Naive thymus-derived CD4-positive, alpha-beta T cell (primary cell): ENCODE measurements around the gene AKR1A1. TPM values are rescaled to one million over a fixed set of nuclear protein-coding genes. Genes with fewer than 3 reads are reported as not detected.

Experiments used
- ATAC-seq: fragments of 150-1000 bp; cut with Tn5 transposase; 2 replicates; pipeline ENCODE4 v1.10.0; 2021; ENCODE audit warnings: mild to moderate bottlenecking, moderate library complexity
- CTCF ChIA-PET: fragments of 350-600 bp; sonication (Branson Sonifier 250); formaldehyde crosslinking; loops from one replicate; lab custom pipeline; 2021; ENCODE audit warnings: antibody characterized with exemption; lab: Charles Lee
- POLR2A ChIA-PET: fragments of 350-600 bp; sonication (Branson Sonifier 250); formaldehyde crosslinking; loops from one replicate; lab custom pipeline; 2021; ENCODE audit warnings: antibody characterized with exemption, inconsistent platforms; lab: Charles Lee
- DNase-seq, 9 donors: peaks; one replicate each; pipeline versions ENCODE4 v3.0.0 to v3.0.0-alpha.2; 2020 to 2022; ENCODE audit warnings: mixed read lengths in 1 of 9
- H3K27ac ChIP-seq: one replicate; pipeline ENCODE4 v1.7.0; 2013; ENCODE audit warnings: mild to moderate bottlenecking, low read depth, low read length, moderate library complexity
- H3K27me3 ChIP-seq, 2 donors: one replicate each; pipeline ENCODE4 v1.7.0; 2013; ENCODE audit warnings: low read length in 2 of 2, mild to moderate bottlenecking in 2 of 2, moderate library complexity in 2 of 2; ENCODE audit not compliant: control insufficient read depth in 2 of 2, insufficient read depth in 2 of 2
- H3K36me3 ChIP-seq, 3 experiments: 1 replicate in 2 of 3; 2 replicates in 1 of 3; pipeline ENCODE4 v1.7.0; 2013; ENCODE audit warnings: low read length in 3 of 3, mild to moderate bottlenecking in 3 of 3, moderate library complexity in 1 of 3; ENCODE audit not compliant: insufficient read depth in 3 of 3, control insufficient read depth in 2 of 3
- H3K4me1 ChIP-seq, 2 donors: one replicate each; pipeline ENCODE4 v1.7.0; 2013; ENCODE audit warnings: low read length in 2 of 2, mild to moderate bottlenecking in 2 of 2, moderate library complexity in 1 of 2; ENCODE audit not compliant: control insufficient read depth in 2 of 2, insufficient read depth in 2 of 2
- H3K4me3 ChIP-seq: 2 replicates; pipeline ENCODE4 v1.7.0; 2013; ENCODE audit warnings: mild to moderate bottlenecking, low read length
- H3K9me3 ChIP-seq, 3 experiments: 1 replicate in 2 of 3; 2 replicates in 1 of 3; pipeline ENCODE4 v1.7.0; 2013; ENCODE audit warnings: low read length in 3 of 3; ENCODE audit not compliant: control insufficient read depth in 2 of 3
- H3K27ac Mint-ChIP-seq, 9 donors: one replicate each; pipeline ENCODE4 v1.8.0; 2020 to 2022; ENCODE audit warnings: mixed read lengths in 9 of 9, mild to moderate bottlenecking in 8 of 9, moderate library complexity in 5 of 9, inconsistent platforms in 2 of 9
- H3K27me3 Mint-ChIP-seq, 5 donors: one replicate each; pipeline ENCODE4 v1.8.0; 2021 to 2022; ENCODE audit warnings: mixed read lengths in 5 of 5, mild to moderate bottlenecking in 1 of 5
- H3K36me3 Mint-ChIP-seq, 5 donors: one replicate each; pipeline ENCODE4 v1.8.0; 2020 to 2022; ENCODE audit warnings: mixed read lengths in 5 of 5, mild to moderate bottlenecking in 3 of 5, inconsistent platforms in 1 of 5
- H3K4me1 Mint-ChIP-seq, 7 donors: one replicate each; pipeline ENCODE4 v1.8.0; 2020 to 2022; ENCODE audit warnings: mixed read lengths in 7 of 7, mild to moderate bottlenecking in 3 of 7, inconsistent platforms in 1 of 7
- H3K4me3 Mint-ChIP-seq, 10 donors: one replicate each; pipeline ENCODE4 v1.8.0; 2020 to 2022; ENCODE audit warnings: mild to moderate bottlenecking in 10 of 10, mixed read lengths in 10 of 10, moderate library complexity in 6 of 10, inconsistent platforms in 2 of 10
- H3K9me3 Mint-ChIP-seq, 11 donors: one replicate each; pipeline ENCODE4 v1.8.0; 2020 to 2022; ENCODE audit warnings: mixed read lengths in 11 of 11, mild to moderate bottlenecking in 4 of 11, inconsistent platforms in 1 of 11, moderate library complexity in 1 of 11
- intact Hi-C, 2 donors: fragments of 100-400 bp; cut with micrococcal nuclease; formaldehyde crosslinking; loops; one replicate each; pipeline ENCODE4 v1.15.1; 2023
- polyA plus RNA-seq, 2 donors: library from polyadenylated mRNA; unstranded; fragments of 300-500 nt; fragmentation: Illumina TruSeq; gene quantifications; one replicate each; pipeline ENCODE4 v1.2.3, GENCODE V29; 2021
- total RNA-seq, 6 experiments: library from RNA in 5 of 6; stranded (reverse) in 5 of 6; gene quantifications; 1 replicate in 5 of 6; 2 replicates in 1 of 6; pipeline ENCODE4 v1.2.3 and lab custom pipeline; 2021 to 2026

Gene AKR1A1
- total RNA-seq (100 to 1,000 TPM in 1 of 5 experiments, 10 to 100 TPM in 4; 47.5 to 155 (median 69.3) TPM), polyA plus RNA-seq (10 to 100 TPM; 81.2 to 92.6 TPM), total RNA-seq (lab: John Stamatoyannopoulos, UW) (28.9 reads per million, percentile 59 among the genes with 10 or more reads in this experiment)

DNA sequence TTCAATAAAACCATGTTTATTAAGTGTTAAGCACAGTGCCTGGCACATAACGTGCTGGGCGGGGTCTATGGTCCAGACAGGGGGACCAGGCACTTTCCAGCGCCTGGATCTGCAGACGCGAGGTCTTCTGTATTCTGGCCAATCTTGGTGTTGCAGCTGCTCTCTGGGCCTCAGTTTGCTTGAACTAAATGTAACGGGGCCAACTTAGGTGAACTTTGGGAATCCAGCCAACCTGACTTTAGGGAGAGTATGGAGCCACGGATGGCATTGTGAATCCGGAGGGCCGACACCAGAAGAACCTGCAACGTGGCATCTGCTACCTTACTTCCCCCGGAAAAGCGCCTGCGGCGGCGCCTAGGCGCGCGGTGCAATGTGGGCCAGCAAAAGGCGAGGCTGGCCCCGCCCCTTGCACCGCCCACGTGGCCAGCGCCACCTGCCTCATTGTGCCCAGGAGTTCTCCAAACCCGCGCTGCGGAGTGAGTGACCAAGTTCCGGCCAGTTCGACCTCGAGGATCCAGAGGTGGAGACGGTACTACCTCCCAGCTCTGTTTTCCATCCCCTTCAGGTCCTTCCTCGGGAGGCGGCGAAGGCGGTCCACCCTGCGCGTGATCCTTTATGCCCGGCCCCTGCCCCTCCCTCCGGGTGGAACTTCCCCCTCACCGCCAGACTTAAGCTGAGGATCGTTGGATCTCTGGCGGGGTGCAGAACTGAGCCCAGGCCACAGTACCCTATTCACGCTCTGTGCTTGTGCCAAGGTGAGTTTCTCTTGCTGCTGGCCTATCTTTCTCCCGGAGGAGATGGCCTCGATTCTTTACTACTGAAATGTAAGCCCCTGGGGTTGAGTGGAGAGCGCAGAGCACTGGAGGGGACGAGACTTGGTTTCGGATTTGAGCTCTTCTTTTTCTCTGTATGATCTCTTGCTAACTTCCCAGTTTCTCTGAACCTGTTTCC is at the start of gene AKR1A1:
AKR1A1 (plus strand) TSS at position 426 of the 951 bp plus-strand sequence. CDS start 10,969 bp downstream, outside the sequence.
- H3K36me3 Mint-ChIP-seq: peaks cover 0 to 13% (median 4%) of the 10 kb centered on the region in 5 donors
- Histone ChIP-seq H3K9me3 (no peaks in the 10 kb centered on the region), H3K27ac (peak within 1 kb of the TSS; percentile 89), H3K4me3 (peak within 1 kb of the TSS; percentile 93), H3K4me1 (peaks cover 12 to 22% of the 10 kb centered on the region in 2 donors), H3K36me3 (peaks cover 0 to under 1% (median 0%) of the 10 kb centered on the region in 3 experiments), H3K27me3 (no peaks in the 10 kb centered on the region)
- no peaks in the 10 kb centered on the region for H3K9me3 Mint-ChIP-seq
- H3K27me3 Mint-ChIP-seq: no peaks in the 10 kb centered on the region
- intact Hi-C loops: loop anchor here (1.0 kb wide), 11 partner anchors 7 to 538 kb away; partner anchors contain the start of genes CCDC163 (in 2 of the 2), MMACHC (in 2 of the 2), MUTYH (in 1 of the 2) and NASP (in 1 of the 2)
- peak within 1 kb of the TSS; percentile 83 to 98 (median 96) for H3K27ac Mint-ChIP-seq
- peaks cover 18 to 28% (median 22%) of the 10 kb centered on the region in 7 donors for H3K4me1 Mint-ChIP-seq
- ATAC-seq: peak; percentile 98
- DNase-seq: peak; percentile 79 to 91 (median 88)
- H3K4me3 Mint-ChIP-seq: peak within 1 kb of the TSS; percentile 89 to 99 (median 96)
- CTCF ChIA-PET: interaction anchor here (0.6 to 1.3 kb wide), 4 partner anchors 20 to 537 kb away, joined by 3 to 7 read pairs (median 5); no protein-coding TSS in a partner anchor
- POLR2A ChIA-PET: interaction anchor here (0.7 to 4.0 kb wide), 18 partner anchors 10 to 751 kb away, joined by 3 to 59 read pairs (median 4); partner anchors contain the start of genes CCDC163, GPBP1L1, MMACHC and NASP

DNA sequence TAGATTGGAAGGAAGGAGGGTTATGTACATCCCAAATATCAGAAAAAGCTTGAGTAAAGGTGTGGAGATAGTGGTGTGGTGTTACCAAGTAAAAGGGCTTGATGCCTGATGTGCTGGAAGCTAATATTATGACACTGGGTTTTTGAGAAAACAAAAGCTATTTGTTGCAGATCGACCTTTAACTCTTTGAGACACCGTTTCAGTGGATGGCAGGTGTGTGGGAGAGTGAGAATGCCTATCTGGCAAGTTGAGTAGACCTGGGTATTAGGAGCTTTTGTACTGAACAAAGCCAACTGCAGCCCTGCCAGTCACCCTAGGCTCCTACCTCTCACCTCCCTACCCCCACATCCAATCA is 49.1 kb upstream of the AKR1A1 start:
- Mint-ChIP-seq H3K9me3 (peaks cover 0 to 2% (median 0%) of the 10 kb centered on the region in 11 donors), H3K27me3 (no peaks in the 10 kb centered on the region), H3K4me1 (peaks cover 22 to 38% (median 33%) of the 10 kb centered on the region in 7 donors), H3K27ac (peak overlapping the region in 4 of 9 donors; percentile 3 to 42 (median 24)), H3K4me3 (peak overlapping the region in 9 of 10 donors; percentile 34 to 94 (median 63)), H3K36me3 (peaks cover 0 to 5% (median 0%) of the 10 kb centered on the region in 5 donors)
- ChIA-PET POLR2A (interaction anchor here (1.0 to 3.4 kb wide), 10 partner anchors 9 to 490 kb away, joined by 3 to 37 read pairs (median 8); partner anchors contain the start of genes GPBP1L1, HECTD3, MUTYH and PRDX1), CTCF (interaction anchor here (0.6 to 3.8 kb wide), 4 partner anchors 10 to 787 kb away, joined by 4 to 16 read pairs (median 8); partner anchors contain the start of gene TESK2)
- Histone ChIP-seq H3K4me3 (no peak overlapping the region), H3K27me3 (no peaks in the 10 kb centered on the region), H3K36me3 (no peaks in the 10 kb centered on the region), H3K9me3 (no peaks in the 10 kb centered on the region), H3K27ac (no peak overlapping the region), H3K4me1 (peaks cover 5 to 17% of the 10 kb centered on the region in 2 donors)
- DNase-seq (no peak), ATAC-seq (no peak)
- intact Hi-C loops: loop anchor here in 1 of 2 donors (2.0 to 5.0 kb wide), 4 partner anchors 301 to 1524 kb away; partner anchors contain the start of genes B4GALT2, MAST2 and RNU5D-1

DNA sequence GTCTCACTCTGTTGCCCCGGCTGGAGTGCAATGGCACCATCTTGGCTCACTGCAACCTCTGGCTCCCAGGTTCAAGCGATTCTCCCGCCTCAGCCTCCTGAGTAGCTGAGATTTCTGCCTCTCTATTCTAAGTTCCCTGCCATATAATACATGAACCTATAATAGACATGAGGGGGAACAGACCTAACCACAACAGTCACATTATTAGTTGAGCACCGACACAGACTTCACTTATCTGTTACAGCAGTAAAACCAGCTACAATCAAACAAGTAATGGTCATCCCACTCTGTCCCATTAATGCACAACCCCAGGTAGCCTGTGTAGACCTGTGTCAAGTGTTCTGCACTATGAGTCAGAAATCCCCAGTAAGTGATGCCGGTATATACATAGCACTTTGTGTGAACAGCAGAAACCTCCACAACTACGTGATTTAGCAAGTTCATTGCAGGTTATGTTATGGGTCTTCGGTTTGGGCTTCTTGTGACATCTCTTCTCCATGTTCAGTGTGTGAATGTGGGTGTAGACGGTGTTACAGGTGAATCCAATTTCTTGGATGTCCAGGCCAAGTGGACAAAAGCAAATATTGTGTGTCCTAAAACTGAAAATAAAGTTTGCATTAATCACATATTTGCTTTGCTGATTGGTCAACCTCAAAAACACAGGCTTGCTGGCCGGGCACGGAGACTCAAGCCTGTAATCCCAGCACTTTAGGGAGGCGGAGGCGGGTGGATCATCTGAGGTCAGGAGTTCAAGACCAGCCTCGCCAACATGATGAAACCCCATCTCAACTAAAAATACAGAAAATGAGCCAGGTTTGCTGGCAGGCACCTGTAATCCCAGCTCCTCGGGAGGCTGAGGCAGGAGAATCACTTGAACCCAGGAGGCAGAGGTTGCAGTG is 46.9 kb upstream of the AKR1A1 start:
- Mint-ChIP-seq H3K36me3 (peaks cover 0 to 7% (median under 1%) of the 10 kb centered on the region in 5 donors), H3K27me3 (no peaks in the 10 kb centered on the region), H3K27ac (peak overlapping the region in 1 of 9 donors; percentile 41), H3K4me3 (no peak overlapping the region), H3K4me1 (peaks cover 22 to 39% (median 34%) of the 10 kb centered on the region in 7 donors), H3K9me3 (peaks cover 0 to 2% (median 0%) of the 10 kb centered on the region in 11 donors)
- Histone ChIP-seq H3K4me1 (peaks cover 5 to 16% of the 10 kb centered on the region in 2 donors), H3K36me3 (peaks cover 0 to 16% (median 0%) of the 10 kb centered on the region in 3 experiments), H3K4me3 (no peak overlapping the region), H3K27ac (no peak overlapping the region), H3K9me3 (no peaks in the 10 kb centered on the region), H3K27me3 (no peaks in the 10 kb centered on the region)
- ATAC-seq (no peak), DNase-seq (no peak)
- intact Hi-C loops: loop anchor here in 1 of 2 donors (5.0 kb wide), 3 partner anchors 299 to 1526 kb away; partner anchors contain the start of genes B4GALT2 and MAST2
- ChIA-PET CTCF (interaction anchor here (3.8 kb wide), 1 partner anchor 12 kb away, joined by 16 read pairs; the partner anchor contains the start of gene TESK2), POLR2A (interaction anchor here (0.6 to 1.5 kb wide), 5 partner anchors 12 to 108 kb away, joined by 3 to 6 read pairs (median 4); partner anchors contain the start of gene TESK2)

DNA sequence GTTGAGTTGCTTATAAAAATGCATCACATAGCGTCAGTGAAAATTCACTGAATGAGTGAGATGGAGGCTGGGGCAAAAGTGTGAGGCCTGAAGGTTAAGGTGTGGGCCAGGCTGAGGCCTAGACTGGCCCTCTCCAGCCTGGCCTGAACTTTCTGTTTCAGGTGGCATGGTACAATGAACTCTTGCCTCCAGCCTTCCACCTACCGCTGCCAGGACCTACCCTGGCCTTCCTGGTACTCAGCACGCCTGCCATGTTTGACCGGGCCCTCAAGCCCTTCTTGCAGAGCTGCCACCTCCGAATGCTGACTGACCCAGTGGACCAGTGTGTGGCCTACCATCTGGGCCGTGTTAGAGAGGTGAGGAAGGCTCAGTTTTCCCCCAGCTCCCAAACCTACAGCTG is 43.4 kb upstream of the AKR1A1 start:
- ChIA-PET POLR2A (no interaction called here), CTCF (interaction anchor here (0.7 kb wide), 1 partner anchor 50 kb away, joined by 3 read pairs; no protein-coding TSS in a partner anchor)
- Mint-ChIP-seq H3K4me1 (peaks cover 0 to 8% (median 3%) of the 10 kb centered on the region in 7 donors), H3K27me3 (no peaks in the 10 kb centered on the region), H3K27ac (peak overlapping the region in 3 of 9 donors; percentile 3 to 38 (median 17)), H3K4me3 (no peak overlapping the region), H3K9me3 (no peaks in the 10 kb centered on the region), H3K36me3 (peaks cover 0 to 18% (median 8%) of the 10 kb centered on the region in 5 donors)
- Histone ChIP-seq H3K4me1 (no peaks in the 10 kb centered on the region), H3K4me3 (no peak overlapping the region), H3K27me3 (no peaks in the 10 kb centered on the region), H3K9me3 (no peaks in the 10 kb centered on the region), H3K27ac (peak overlapping the region; percentile 5), H3K36me3 (peaks cover 9 to 46% (median 13%) of the 10 kb centered on the region in 3 experiments)
- DNase-seq: no peak
- intact Hi-C loops: no loop called here
- no peak for ATAC-seq

DNA sequence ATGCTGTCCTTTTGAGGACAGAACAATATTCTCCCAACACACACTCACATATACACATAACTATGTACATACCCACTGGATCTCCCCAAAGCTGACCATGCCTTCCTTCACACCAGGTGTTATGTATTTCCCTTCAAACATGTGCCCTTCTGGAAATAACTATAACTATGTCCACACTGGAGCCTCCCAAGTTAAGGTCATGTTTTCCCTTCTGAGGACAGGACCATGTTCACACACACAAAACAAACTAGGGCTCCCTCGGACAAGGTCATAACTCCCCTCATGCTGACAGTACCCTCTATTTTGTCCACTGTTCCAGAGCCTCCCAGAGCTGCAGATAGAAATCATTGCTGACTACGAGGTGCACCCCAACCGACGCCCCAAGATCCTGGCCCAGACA is 42.7 kb upstream of the AKR1A1 start:
- ATAC-seq (no peak), DNase-seq (no peak)
- H3K4me1 Mint-ChIP-seq: peaks cover 0 to 8% (median 3%) of the 10 kb centered on the region in 7 donors
- Histone ChIP-seq H3K27me3 (no peaks in the 10 kb centered on the region), H3K36me3 (peaks cover 13 to 53% (median 13%) of the 10 kb centered on the region in 3 experiments), H3K4me1 (no peaks in the 10 kb centered on the region), H3K27ac (no peak overlapping the region), H3K9me3 (no peaks in the 10 kb centered on the region), H3K4me3 (no peak overlapping the region)
- peaks cover 0 to 20% (median 8%) of the 10 kb centered on the region in 5 donors for H3K36me3 Mint-ChIP-seq
- no peaks in the 10 kb centered on the region for H3K9me3 Mint-ChIP-seq
- no peak overlapping the region for H3K4me3 Mint-ChIP-seq
- peak overlapping the region in 7 of 9 donors; percentile 2 to 87 (median 17) for H3K27ac Mint-ChIP-seq
- CTCF ChIA-PET: interaction anchor here (0.6 to 1.2 kb wide), 3 partner anchors 61 to 153 kb away, joined by 3 to 4 read pairs (median 4); no protein-coding TSS in a partner anchor
- H3K27me3 Mint-ChIP-seq: no peaks in the 10 kb centered on the region
- POLR2A ChIA-PET: interaction anchor here (1.2 kb wide), 1 partner anchor 14 kb away, joined by 3 read pairs; the partner anchor contains the start of gene PRDX1
- intact Hi-C loops: no loop called here
